Stimulated activated naive B cell treated with anti-CD40 and anti-IgM and Interleukin-4, amounts not matched to agents 10 μg/mL and 1 μg/mL and 100 μg/mL, for 72 hours (primary cell): ENCODE results near the gene RPLP2.

Source experiments
- ATAC-seq, 2 donors: fragments of 150-1000 bp; cut with Tn5 transposase; replicated peaks; 2 replicates each; pipeline ENCODE4 v1.10.0; 2021; ENCODE audit warnings: moderate library complexity in 1 of 2
- DNase-seq: peaks from one replicate; pipeline ENCODE4 v3.0.0; 2021
- H3K27ac Mint-ChIP-seq: one replicate; pipeline ENCODE4 v1.8.0; 2022; ENCODE audit warnings: mild to moderate bottlenecking, mixed read lengths
- H3K27me3 Mint-ChIP-seq, 2 donors: one replicate each; pipeline ENCODE4 v1.8.0; 2022; ENCODE audit warnings: mixed read lengths in 2 of 2
- H3K36me3 Mint-ChIP-seq, 2 donors: one replicate each; pipeline ENCODE4 v1.8.0; 2022; ENCODE audit warnings: mixed read lengths in 2 of 2, mild to moderate bottlenecking in 1 of 2
- H3K4me1 Mint-ChIP-seq, 2 donors: one replicate each; pipeline ENCODE4 v1.8.0; 2022; ENCODE audit warnings: mixed read lengths in 2 of 2, mild to moderate bottlenecking in 1 of 2
- H3K4me3 Mint-ChIP-seq, 2 donors: one replicate each; pipeline ENCODE4 v1.8.0; 2022; ENCODE audit warnings: mild to moderate bottlenecking in 2 of 2, mixed read lengths in 2 of 2, moderate library complexity in 1 of 2
- H3K9me3 Mint-ChIP-seq, 2 donors: one replicate each; pipeline ENCODE4 v1.8.0; 2022; ENCODE audit warnings: mixed read lengths in 2 of 2, mild to moderate bottlenecking in 1 of 2

Gene RPLP2

DNA sequence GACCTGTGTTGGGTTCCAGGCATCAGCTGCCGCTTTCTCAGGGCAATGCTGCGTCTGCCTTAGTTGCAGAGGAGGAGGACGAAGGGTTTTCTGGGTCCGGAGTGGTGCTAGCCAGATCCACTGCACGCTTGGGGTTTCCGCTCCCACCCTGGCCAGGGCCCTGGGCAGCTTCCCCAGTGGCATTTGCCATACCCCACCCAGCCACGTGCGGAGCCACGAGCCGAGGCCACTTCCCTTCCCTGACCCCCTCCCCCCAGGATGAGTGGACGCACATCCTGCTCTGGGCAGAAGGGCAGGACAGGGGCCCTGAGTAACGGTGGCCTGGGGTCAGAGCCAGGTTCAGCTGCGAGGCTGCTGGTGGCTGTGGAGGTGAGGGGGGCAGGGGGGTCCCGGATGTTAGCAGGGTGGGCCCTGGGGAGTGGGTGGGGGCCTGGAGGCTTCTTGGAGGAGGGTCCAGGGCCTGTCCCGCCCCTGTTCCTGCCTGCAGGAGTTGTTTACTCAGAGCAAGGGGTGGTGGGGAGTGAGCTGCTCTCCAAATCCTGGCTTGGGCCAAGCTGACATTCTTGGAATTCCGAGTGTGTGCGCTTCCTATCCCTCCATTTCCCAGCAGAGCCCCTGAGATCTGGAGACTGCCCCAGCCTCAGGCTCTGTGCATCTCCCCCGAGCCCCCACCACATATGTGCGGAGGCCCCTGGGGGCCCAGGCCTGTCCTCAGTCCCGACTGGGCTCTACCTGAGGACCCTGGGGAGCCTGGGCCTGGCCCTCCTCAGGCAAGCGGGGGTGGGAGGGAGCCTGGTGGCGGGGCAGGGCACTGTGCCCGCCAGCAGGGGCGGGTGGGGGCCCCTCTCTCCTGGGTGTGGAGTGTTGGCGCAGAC is 34.3 kb downstream of the RPLP2 start:
- peaks cover 15 to 16% of the 10 kb centered on the region in 2 donors for H3K36me3 Mint-ChIP-seq
- no peaks in the 10 kb centered on the region for H3K9me3 Mint-ChIP-seq
- ATAC-seq (no peak), DNase-seq (no peak)
- H3K27me3 Mint-ChIP-seq, result peaks cover 10 to 22% of the 10 kb centered on the region in 2 donors
- H3K4me1 Mint-ChIP-seq, result peaks cover 29 to 52% of the 10 kb centered on the region in 2 donors
- H3K27ac Mint-ChIP-seq, result peak overlapping the region; percentile 71
- H3K4me3 Mint-ChIP-seq, result peak overlapping the region; percentile 80 to 90

GRCh38 chr11:844693-845644 is 35.2 kb downstream of the RPLP2 start:
- H3K4me3 Mint-ChIP-seq, result no peak overlapping the region
- H3K9me3 Mint-ChIP-seq, result no peaks in the 10 kb centered on the region
- DNase-seq (no peak), ATAC-seq (no peak)
- H3K36me3 Mint-ChIP-seq, result peaks cover 13% of the 10 kb centered on the region in 2 donors
- H3K4me1 Mint-ChIP-seq, result peaks cover 29 to 50% of the 10 kb centered on the region in 2 donors
- peaks cover 10 to 26% of the 10 kb centered on the region in 2 donors for H3K27me3 Mint-ChIP-seq
- H3K27ac Mint-ChIP-seq, result no peak overlapping the region

DNA sequence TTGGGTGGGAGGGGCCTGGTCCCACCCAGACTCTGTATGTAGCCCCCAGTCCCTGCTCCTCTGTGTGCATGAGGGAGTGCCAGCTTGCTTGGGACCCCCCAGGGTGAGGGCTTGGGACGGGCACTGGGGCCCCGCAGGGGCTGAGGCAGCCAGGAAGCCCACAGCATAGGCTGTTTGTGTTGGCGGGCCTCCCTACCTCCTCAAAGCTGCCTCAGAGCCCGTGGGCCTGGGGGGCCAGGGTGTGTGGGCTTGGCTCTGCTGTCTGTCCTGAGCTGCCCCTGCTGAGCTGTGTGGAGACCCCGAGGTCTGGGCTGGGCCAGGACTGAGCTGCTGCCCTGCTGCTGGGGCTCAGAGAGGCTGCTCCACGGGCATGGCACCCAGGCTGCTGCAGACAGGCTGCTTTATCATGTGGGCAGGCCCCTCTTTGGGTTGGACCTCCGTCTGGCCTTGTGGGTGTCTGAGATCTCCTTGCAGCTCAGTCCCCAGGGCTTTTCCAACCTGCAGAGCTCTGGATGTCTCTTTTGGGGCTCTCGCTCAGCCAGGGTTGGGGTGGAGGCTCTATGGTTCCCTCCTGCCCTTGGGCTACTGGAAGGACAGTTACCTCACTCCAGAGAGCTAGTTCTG is 36.2 kb downstream of the RPLP2 start:
- DNase-seq (no peak), ATAC-seq (no peak)
- peaks cover 4% of the 10 kb centered on the region in 2 donors for H3K36me3 Mint-ChIP-seq
- peaks cover 10 to 29% of the 10 kb centered on the region in 2 donors for H3K27me3 Mint-ChIP-seq
- no peaks in the 10 kb centered on the region for H3K9me3 Mint-ChIP-seq
- H3K4me1 Mint-ChIP-seq, result peaks cover 20 to 39% of the 10 kb centered on the region in 2 donors
- no peak overlapping the region for H3K4me3 Mint-ChIP-seq
- H3K27ac Mint-ChIP-seq, result no peak overlapping the region

DNA sequence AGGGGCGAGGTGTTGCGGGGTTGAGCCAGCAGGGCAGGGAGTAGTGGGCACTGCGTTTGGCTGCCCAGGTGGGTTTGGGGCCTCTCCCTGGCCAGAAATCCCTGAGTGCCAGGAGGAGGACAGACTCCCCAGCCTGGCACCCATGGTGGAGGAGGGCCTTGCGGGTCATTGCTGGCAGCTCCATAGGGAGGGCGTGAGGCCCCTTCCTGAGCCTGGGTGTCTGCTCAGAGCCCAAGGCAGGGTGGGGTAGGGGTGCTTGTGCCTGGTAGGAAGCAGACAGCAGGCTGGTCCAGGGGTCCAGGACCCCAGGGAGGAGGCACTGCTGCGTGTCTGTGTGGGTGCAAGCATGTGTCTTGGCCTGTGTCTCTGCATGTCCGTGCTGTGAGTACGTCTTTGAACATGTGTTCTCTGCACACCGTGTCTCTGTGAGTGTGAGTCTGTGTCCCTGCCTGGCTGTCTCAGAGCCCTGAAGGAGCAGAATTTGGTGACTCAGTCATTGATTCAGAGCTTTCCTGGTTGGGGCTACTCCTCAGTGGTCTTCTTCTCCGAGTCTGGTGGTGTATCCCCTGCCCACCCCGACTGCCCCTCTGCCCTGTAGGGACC is 36.8 kb downstream of the RPLP2 start:
- Mint-ChIP-seq H3K36me3 (peaks cover 0 to 2% of the 10 kb centered on the region in 2 donors), H3K27ac (no peak overlapping the region), H3K27me3 (peaks cover 10 to 35% of the 10 kb centered on the region in 2 donors), H3K9me3 (no peaks in the 10 kb centered on the region), H3K4me3 (no peak overlapping the region), H3K4me1 (peaks cover 15 to 34% of the 10 kb centered on the region in 2 donors)
- ATAC-seq, result no peak
- DNase-seq, result no peak

DNA sequence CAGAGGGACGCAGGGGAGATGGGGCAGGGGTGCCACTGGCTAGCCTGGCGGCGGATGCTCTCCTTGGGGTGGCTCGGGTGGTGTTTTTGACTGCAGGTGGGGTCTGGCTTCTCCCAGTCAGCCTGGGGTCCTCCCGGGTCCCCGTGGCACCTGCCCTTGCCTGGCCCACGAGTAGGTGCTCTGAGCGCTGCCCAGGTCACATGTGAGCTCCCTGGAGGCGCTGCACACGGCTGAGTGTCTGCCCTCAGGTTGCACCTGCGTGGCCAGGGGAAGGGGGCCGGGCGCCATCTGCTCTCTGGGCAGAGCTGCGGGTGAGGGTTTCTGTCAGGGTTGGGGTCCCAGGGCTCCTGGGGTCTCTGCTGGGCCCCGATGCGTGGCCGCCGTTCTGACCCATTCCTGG is 38.1 kb downstream of the RPLP2 start:
- peaks cover 0 to 2% of the 10 kb centered on the region in 2 donors for H3K36me3 Mint-ChIP-seq
- no peak overlapping the region for H3K27ac Mint-ChIP-seq
- peaks cover 10 to 35% of the 10 kb centered on the region in 2 donors for H3K27me3 Mint-ChIP-seq
- no peaks in the 10 kb centered on the region for H3K9me3 Mint-ChIP-seq
- no peak for DNase-seq
- H3K4me1 Mint-ChIP-seq, result peaks cover 15 to 34% of the 10 kb centered on the region in 2 donors
- no peak for ATAC-seq
- no peak overlapping the region for H3K4me3 Mint-ChIP-seq

DNA sequence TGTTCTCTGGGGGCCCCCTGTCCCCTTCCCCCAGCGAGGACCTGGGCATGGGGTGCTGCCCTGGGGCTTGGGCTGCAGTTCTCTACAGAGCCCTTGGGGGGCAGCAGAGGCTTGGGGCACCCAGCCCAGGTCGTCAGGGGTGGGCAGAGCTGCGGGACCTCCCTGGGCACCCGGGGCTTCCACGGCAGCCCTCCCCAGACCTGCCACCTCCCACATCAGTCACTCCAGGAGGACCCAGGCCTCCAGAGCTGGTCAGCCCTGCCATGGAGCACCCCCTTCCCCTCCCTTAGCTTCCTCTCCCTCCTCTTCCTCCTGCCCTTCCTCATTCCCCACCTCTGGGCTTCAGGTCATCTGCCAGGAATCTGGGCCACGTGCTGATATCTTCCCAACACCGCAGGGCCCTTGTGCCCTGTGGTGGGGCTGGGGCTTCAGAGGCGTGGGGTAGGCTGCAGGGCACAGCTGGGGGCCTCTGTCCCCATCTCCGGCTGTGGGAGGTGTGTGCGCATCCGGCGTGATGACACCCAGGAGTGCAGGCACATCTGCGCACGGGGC is 38.7 kb downstream of the RPLP2 start:
- peaks cover 0 to under 1% of the 10 kb centered on the region in 2 donors for H3K36me3 Mint-ChIP-seq
- peak; percentile 67 for ATAC-seq
- DNase-seq, result no peak
- peaks cover 8 to 32% of the 10 kb centered on the region in 2 donors for H3K27me3 Mint-ChIP-seq
- peaks cover 13 to 31% of the 10 kb centered on the region in 2 donors for H3K4me1 Mint-ChIP-seq
- peak overlapping the region; percentile 10 to 84 for H3K4me3 Mint-ChIP-seq
- H3K9me3 Mint-ChIP-seq, result no peaks in the 10 kb centered on the region
- H3K27ac Mint-ChIP-seq, result peak overlapping the region; percentile 25

GRCh38 chr11:849104-849824 is 39.5 kb downstream of the RPLP2 start:
- ATAC-seq (peak; percentile 26 to 36), DNase-seq (no peak)
- H3K27me3 Mint-ChIP-seq, result peaks cover 3 to 26% of the 10 kb centered on the region in 2 donors
- no peak overlapping the region for H3K27ac Mint-ChIP-seq
- H3K36me3 Mint-ChIP-seq, result no peaks in the 10 kb centered on the region
- H3K4me1 Mint-ChIP-seq, result peaks cover 8 to 23% of the 10 kb centered on the region in 2 donors
- peak overlapping the region; percentile 81 to 84 for H3K4me3 Mint-ChIP-seq
- H3K9me3 Mint-ChIP-seq, result no peaks in the 10 kb centered on the region

DNA sequence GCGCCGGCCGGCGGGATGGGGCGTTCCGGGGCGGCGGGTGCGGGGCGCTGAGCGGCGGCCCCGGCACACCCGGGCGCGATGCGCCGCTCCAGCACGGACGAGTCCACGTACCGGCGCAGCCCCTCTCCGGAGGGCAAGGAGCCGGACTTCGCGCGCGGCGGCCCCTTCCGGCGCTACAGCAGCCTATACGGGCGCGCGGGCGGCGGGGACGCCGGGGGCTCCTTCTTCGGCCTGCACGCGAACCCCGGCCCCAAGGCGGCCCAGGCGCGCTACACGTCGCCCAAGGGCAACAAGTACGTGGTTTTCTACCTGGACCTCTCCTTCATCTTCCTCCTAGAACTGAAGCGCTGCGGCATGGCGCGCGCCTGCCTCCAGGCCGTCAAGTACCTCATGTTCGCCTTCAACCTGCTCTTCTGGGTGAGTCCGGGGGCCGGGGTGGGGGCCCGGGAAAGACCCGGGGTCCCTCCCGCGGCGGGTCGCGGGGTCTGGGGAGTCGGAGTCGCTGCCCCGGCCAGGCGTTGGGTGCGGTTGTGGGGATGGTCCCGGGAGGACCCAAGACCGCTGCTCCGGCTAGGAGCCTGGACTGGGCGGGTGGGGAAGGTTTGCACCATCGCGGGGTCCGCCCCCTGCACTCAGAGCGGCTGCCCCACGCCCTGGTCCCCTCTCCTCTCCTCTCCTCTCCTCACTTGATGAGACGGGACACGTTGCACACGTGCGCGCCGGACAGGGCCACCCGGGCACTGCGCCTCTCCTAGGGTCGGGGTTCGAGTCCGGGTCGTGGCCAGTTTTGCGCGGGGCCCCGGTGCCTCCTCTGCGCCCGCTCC is 40.4 kb downstream of the RPLP2 start:
- Mint-ChIP-seq H3K4me3 (peak overlapping the region; percentile 60), H3K36me3 (no peaks in the 10 kb centered on the region), H3K4me1 (peaks cover 5 to 15% of the 10 kb centered on the region in 2 donors), H3K27ac (no peak overlapping the region), H3K27me3 (peaks cover 3 to 20% of the 10 kb centered on the region in 2 donors), H3K9me3 (no peaks in the 10 kb centered on the region)
- peak; percentile 4 to 18 for ATAC-seq
- DNase-seq, result no peak

DNA sequence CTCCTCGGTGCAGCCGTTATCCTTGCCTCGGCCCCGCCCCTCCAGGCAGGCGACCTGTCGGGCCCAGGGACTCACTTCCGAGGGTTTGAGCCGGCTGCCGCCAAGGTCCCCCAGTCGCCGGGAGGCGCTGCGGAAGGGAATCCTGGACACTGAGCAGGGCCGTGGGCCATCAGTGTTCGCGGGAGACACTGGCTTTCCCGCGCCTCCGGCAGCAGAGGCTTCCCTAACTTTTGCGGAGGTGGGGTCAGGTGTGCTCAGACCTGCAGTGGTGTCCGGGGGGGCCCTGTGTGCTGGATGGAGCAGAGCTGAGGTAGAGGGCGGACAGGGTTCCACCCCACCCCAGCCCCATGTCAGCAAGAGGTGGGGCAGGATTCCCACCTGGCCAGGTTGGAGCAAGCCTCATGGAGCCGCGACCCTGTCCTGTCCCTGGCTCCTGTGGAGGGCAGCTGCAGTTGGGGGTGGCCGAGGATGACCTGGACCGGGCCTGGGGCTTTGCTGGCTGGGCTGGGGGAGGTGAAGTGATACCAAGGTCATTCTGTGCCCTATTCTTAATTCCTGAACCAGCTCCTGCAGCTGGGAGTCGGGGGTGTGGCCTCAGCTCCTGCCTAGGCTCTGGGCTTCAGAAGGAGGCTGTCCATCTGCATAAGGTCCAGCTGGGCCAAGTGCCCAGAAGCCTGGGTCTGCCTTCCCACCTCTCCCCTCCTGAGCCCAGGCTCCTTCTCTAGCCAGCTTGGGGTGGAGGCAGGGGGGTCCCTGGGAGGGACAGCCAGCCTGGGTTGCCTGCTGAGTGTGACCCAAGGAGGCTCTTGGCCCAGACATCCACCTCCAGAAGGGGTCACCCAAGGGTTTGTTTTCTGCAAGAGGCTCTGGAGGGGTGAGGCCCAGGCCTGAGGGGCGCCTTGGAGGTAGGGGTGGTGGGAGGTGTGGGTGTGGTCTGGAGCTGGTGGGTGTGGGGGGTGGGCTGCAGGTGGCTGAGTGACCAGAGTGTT is 41.3 kb downstream of the RPLP2 start:
- no peaks in the 10 kb centered on the region for H3K9me3 Mint-ChIP-seq
- H3K27me3 Mint-ChIP-seq, result peaks cover 3 to 20% of the 10 kb centered on the region in 2 donors
- peaks cover 5 to 14% of the 10 kb centered on the region in 2 donors for H3K4me1 Mint-ChIP-seq
- ATAC-seq (no peak), DNase-seq (no peak)
- H3K27ac Mint-ChIP-seq, result no peak overlapping the region
- no peaks in the 10 kb centered on the region for H3K36me3 Mint-ChIP-seq
- H3K4me3 Mint-ChIP-seq, result no peak overlapping the region

- Mint-ChIP-seq H3K4me3 (no peak overlapping the region), H3K4me1 (peaks cover 9 to 14% of the 10 kb centered on the region in 2 donors), H3K27me3 (peaks cover 0 to 20% of the 10 kb centered on the region in 2 donors), H3K36me3 (no peaks in the 10 kb centered on the region), H3K9me3 (no peaks in the 10 kb centered on the region), H3K27ac (no peak overlapping the region)
- no peak for DNase-seq
- ATAC-seq, result no peak
These were observed 43.0 kb downstream of the RPLP2 start for GRCh38 chr11:852762-853161.

DNA sequence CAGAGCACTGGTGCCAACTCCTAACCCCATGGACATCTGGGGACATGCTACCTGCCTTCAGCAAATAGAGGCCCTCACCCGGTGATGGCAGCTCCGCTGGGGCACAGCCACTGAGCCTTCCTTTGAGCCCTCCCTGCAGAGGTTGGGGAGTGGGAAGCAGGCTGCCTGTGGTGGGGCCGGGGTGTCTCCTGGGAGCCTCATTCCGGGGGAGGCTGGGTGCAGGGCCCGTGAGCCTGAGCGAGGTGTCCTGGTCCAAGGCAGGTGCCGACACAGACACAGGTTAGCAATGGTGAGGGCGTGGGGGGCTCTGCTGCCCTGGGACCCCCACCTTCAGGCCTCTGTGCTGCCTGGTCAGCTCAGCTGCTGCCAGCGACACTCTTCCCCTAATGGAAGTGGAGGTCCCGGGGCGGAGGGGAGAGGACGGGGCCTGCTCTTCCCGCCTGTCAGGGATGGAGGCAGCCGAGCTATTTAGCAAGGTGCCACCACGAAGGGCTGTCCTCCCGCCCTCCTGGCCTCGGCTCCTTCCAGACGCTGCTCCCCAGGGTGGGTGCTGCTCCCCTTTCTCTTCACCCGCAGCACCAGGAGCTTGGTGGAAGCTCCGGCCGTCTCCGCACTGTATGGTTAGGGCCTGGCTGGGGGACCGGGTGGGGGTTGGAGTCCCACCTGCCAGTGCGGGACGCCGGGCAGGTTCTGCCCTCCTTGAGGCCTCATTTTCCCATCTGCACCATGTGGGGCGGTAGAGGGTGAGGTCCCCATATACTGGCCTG is 44.1 kb downstream of the RPLP2 start:
- DNase-seq (no peak), ATAC-seq (no peak)
- Mint-ChIP-seq H3K27me3 (peaks cover 0 to 14% of the 10 kb centered on the region in 2 donors), H3K4me1 (peaks cover 4 to 5% of the 10 kb centered on the region in 2 donors), H3K4me3 (no peak overlapping the region), H3K27ac (no peak overlapping the region), H3K9me3 (no peaks in the 10 kb centered on the region), H3K36me3 (no peaks in the 10 kb centered on the region)
